Vagina (tissue), 2 donors: ENCODE results near the gene ACVR2A. TPM values are rescaled to one million over a fixed set of nuclear protein-coding genes. Genes with fewer than 3 reads are reported as not detected.

Experiments used
- DNase-seq, 2 donors: peaks; one replicate each; pipeline ENCODE4 v3.0.0-alpha.2; 2017; ENCODE audit errors: extremely low spot score in 2 of 2
- H3K27ac ChIP-seq: fragments of 200-600 bp; sonication (generic); one replicate; pipeline ENCODE4 v1.5.1; 2019
- H3K27me3 ChIP-seq: fragments of 200-600 bp; sonication (generic); one replicate; pipeline ENCODE4 v1.5.1; 2019
- H3K36me3 ChIP-seq, 2 donors: fragments of 200-600 bp; sonication (generic); one replicate each; pipeline ENCODE4 v1.5.1; 2017 to 2019
- H3K4me1 ChIP-seq: fragments of 200-600 bp; sonication (generic); one replicate; pipeline ENCODE4 v1.5.1; 2019
- H3K4me3 ChIP-seq, 2 donors: fragments of 200-600 bp; sonication (generic); 1 replicate in 1 of 2; 2 replicates in 1 of 2; pipeline ENCODE4 v1.5.1; 2016 to 2019
- H3K9me3 ChIP-seq: fragments of 200-600 bp; sonication (generic); one replicate; pipeline ENCODE4 v1.5.1; 2019
- CTCF ChIP-seq, 3 experiments: fragments of 450-650 bp in 2 of 3; fragments of 200-600 bp in 1 of 3; sonication (generic) in 1 of 3; IDR thresholded peaks; one replicate each; pipeline ENCODE4 v1.5.1; 2017 to 2019; ENCODE audit warnings: antibody characterized with exemption in 3 of 3, mild to moderate bottlenecking in 2 of 3, moderate library complexity in 2 of 3
- POLR2A ChIP-seq, 2 donors: fragments of 450-650 bp; IDR thresholded peaks; one replicate each; pipeline ENCODE4 v1.6.1; 2017; ENCODE audit warnings: antibody characterized with exemption in 2 of 2, mild to moderate bottlenecking in 2 of 2, moderate library complexity in 2 of 2
- POLR2AphosphoS5 ChIP-seq, 2 donors: sonication (generic); formaldehyde crosslinking; IDR thresholded peaks; one replicate each; pipeline ENCODE4 v1.9.0; 2017; ENCODE audit warnings: antibody characterized with exemption in 2 of 2, mild to moderate bottlenecking in 2 of 2, low read depth in 1 of 2; ENCODE audit not compliant: insufficient read depth in 1 of 2
- intact Hi-C: fragments of 100-400 bp; cut with DNase I; formaldehyde crosslinking; loops from one replicate; pipeline ENCODE4 v1.15.1; 2023
- total RNA-seq: library from RNA; depleted of rRNA; stranded (reverse); fragments of >200 nt; gene quantifications from one replicate; pipeline ENCODE4 v1.2.3, GENCODE V29; 2016

ACVR2A gene
- total RNA-seq, 1 donor from 2014 or later, result 29.7 TPM

GRCh38 chr2:147827088-147827375 lies 17.8 kb upstream of the ACVR2A start:
- no peaks in the 10 kb centered on the region for H3K27me3 ChIP-seq
- H3K36me3 ChIP-seq, result no peaks in the 10 kb centered on the region
- no peaks in the 10 kb centered on the region for H3K4me1 ChIP-seq
- DNase-seq, result no peak
- H3K27ac ChIP-seq, result no peak overlapping the region
- H3K9me3 ChIP-seq, result no peaks in the 10 kb centered on the region
- intact Hi-C loops, result no loop called here
- TF ChIP-seq CTCF (IDR thresholded peaks at IDR 0.05) (no peak), POLR2A (IDR thresholded peaks at IDR 0.05) (no peak), POLR2AphosphoS5 (IDR thresholded peaks at IDR 0.05; ENCODE audit: insufficient read depth in 1 of 2, low read depth in 1 of 2) (no peak)
- no peak overlapping the region for H3K4me3 ChIP-seq

- intact Hi-C loops, result no loop called here
- Histone ChIP-seq H3K4me1 (no peaks in the 10 kb centered on the region), H3K27me3 (no peaks in the 10 kb centered on the region), H3K27ac (no peak overlapping the region), H3K4me3 (no peak overlapping the region), H3K9me3 (peaks cover 2% of the 10 kb centered on the region), H3K36me3 (no peaks in the 10 kb centered on the region)
- TF ChIP-seq POLR2AphosphoS5 (IDR thresholded peaks at IDR 0.05; ENCODE audit: insufficient read depth in 1 of 2, low read depth in 1 of 2), result no peak
- no peak for TF ChIP-seq CTCF (IDR thresholded peaks at IDR 0.05)
- no peak for TF ChIP-seq POLR2A (IDR thresholded peaks at IDR 0.05)
- no peak for DNase-seq
Observed at GRCh38 chr2:147829106-147829505, 15.7 kb upstream of the ACVR2A start.

- no peak for DNase-seq
Observed at GRCh38 chr2:147836099-147836498, 8.7 kb upstream of the ACVR2A start.

GRCh38 chr2:147843391-147843863 lies 1.4 kb upstream of the ACVR2A start:
- TF ChIP-seq POLR2A (IDR thresholded peaks at IDR 0.05) (no peak), POLR2AphosphoS5 (IDR thresholded peaks at IDR 0.05; ENCODE audit: insufficient read depth in 1 of 2, low read depth in 1 of 2) (no peak), CTCF (IDR thresholded peaks at IDR 0.05) (no peak)
- intact Hi-C loops, result no loop called here
- H3K9me3 ChIP-seq, result no peaks in the 10 kb centered on the region
- peak overlapping the region; percentile 99 for H3K27ac ChIP-seq
- H3K4me3 ChIP-seq, result peak overlapping the region; percentile 72 to 85
- no peak for DNase-seq
- no peaks in the 10 kb centered on the region for H3K27me3 ChIP-seq
- H3K4me1 ChIP-seq, result peaks cover 35% of the 10 kb centered on the region
- H3K36me3 ChIP-seq, result no peaks in the 10 kb centered on the region

More at GRCh38 chr2:147836099-147836498, 8.7 kb upstream of the ACVR2A start:
- H3K4me1 ChIP-seq, result no peaks in the 10 kb centered on the region
- no peak overlapping the region for H3K4me3 ChIP-seq
- no peaks in the 10 kb centered on the region for H3K27me3 ChIP-seq
- H3K27ac ChIP-seq, result no peak overlapping the region
- H3K36me3 ChIP-seq, result no peaks in the 10 kb centered on the region
- intact Hi-C loops, result no loop called here
- peaks cover 2% of the 10 kb centered on the region for H3K9me3 ChIP-seq
- no peak for TF ChIP-seq POLR2A (IDR thresholded peaks at IDR 0.05)
- TF ChIP-seq POLR2AphosphoS5 (IDR thresholded peaks at IDR 0.05; ENCODE audit: insufficient read depth in 1 of 2, low read depth in 1 of 2), result no peak
- TF ChIP-seq CTCF (IDR thresholded peaks at IDR 0.05), result no peak

- Histone ChIP-seq H3K36me3 (no peaks in the 10 kb centered on the region), H3K4me1 (peaks cover 40% of the 10 kb centered on the region), H3K4me3 (peak overlapping the region; percentile 72 to 85), H3K9me3 (no peaks in the 10 kb centered on the region), H3K27me3 (no peaks in the 10 kb centered on the region), H3K27ac (peak overlapping the region; percentile 99)
- peak in 1 of 2 donors; percentile 91 for DNase-seq
- TF ChIP-seq POLR2AphosphoS5 (IDR thresholded peaks at IDR 0.05; ENCODE audit: insufficient read depth in 1 of 2, low read depth in 1 of 2) (peak in 1 of 2 donors; percentile 82), POLR2A (IDR thresholded peaks at IDR 0.05) (peak in 1 of 2 donors; percentile 65), CTCF (IDR thresholded peaks at IDR 0.05) (no peak)
- intact Hi-C loops, result no loop called here
Observed at GRCh38 chr2:147843864-147844696, 749 bp upstream of the ACVR2A start.
